Omental fat pad (tissue), 4 donors: ENCODE results near the gene CDT1. TPM values are rescaled to one million over a fixed set of nuclear protein-coding genes. Genes with fewer than 3 reads are reported as not detected.

Experiments
- ATAC-seq: fragments of 150-250 bp; one replicate; pipeline ENCODE4 v1.9.1; 2016; ENCODE audit warnings: mild to moderate bottlenecking, moderate library complexity; ENCODE audit not compliant: low FRiP score
- DNase-seq: peaks from one replicate; pipeline ENCODE4 v3.0.0-alpha.2; 2019; ENCODE audit warnings: low spot score
- CTCF ChIP-seq, 3 donors: fragments of 450-650 bp; IDR thresholded peaks; one replicate each; pipeline ENCODE4 v1.5.1; 2016 to 2017; ENCODE audit warnings: antibody characterized with exemption in 3 of 3, mild to moderate bottlenecking in 3 of 3, moderate library complexity in 2 of 3
- total RNA-seq, 4 donors: library from RNA; depleted of rRNA; stranded (reverse); fragments of >200 nt; gene quantifications; one replicate each; pipeline ENCODE4 v1.1.0, GENCODE V29; 2016

Gene CDT1
- total RNA-seq, 4 donors from 2014 or later, result 0.19 to 3.5 (median 1.6) TPM

- DNase-seq, result no peak
- no peak for TF ChIP-seq CTCF (IDR thresholded peaks at IDR 0.05)
- no peak for ATAC-seq
Observed at GRCh38 chr16:88836791-88837190, 33.2 kb downstream of the CDT1 start.

- no peak for TF ChIP-seq CTCF (IDR thresholded peaks at IDR 0.05)
- no peak for ATAC-seq
- DNase-seq, result no peak
Observed at GRCh38 chr16:88837806-88838205, 34.2 kb downstream of the CDT1 start.

DNA sequence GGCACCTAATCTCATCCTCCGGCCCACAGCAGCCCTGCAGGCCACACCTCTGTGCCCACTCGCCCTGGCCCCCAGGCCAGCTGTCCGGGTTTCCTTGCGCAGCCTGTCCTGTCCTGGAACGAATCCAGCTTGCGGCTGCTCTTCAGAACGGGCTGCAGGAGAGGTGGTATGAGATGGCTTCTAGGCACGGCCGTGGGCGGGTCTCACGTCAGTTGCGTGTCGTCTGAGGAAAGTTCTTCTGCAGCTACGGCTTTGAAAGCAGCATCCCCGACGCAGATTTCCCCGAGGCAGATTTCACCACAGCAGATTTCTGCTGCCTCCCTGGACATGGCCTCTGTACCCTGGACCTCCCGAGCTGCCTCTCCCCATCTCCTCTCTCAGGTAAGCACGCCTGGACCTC is 35.0 kb downstream of the CDT1 start:
- DNase-seq, result no peak
- no peak for TF ChIP-seq CTCF (IDR thresholded peaks at IDR 0.05)
- ATAC-seq, result no peak

DNA sequence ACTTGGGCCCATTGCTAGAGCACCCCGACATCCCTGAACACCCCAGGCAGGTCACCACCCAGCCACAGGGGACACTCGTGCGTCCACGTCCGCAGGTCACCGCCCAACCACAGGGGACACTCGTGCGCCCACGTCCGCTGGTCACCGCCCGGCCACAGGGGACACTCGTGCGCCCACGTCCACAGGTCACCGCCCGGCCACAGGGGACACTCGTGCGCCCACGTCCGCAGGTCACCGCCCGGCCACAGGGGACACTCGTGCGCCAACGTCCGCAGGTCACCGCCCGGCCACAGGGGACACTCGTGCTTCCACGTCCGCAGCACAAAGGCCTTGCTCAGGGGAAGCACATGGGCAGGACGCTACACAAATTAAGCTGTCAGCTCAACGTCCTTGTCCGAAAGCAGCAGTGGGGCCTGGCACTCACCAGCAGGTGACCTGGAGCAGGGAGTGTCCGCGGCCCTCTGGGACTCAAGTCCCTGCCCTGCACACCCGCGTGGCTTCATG is 35.5 kb downstream of the CDT1 start:
- ATAC-seq (no peak), DNase-seq (no peak)
- no peak for TF ChIP-seq CTCF (IDR thresholded peaks at IDR 0.05)

DNA sequence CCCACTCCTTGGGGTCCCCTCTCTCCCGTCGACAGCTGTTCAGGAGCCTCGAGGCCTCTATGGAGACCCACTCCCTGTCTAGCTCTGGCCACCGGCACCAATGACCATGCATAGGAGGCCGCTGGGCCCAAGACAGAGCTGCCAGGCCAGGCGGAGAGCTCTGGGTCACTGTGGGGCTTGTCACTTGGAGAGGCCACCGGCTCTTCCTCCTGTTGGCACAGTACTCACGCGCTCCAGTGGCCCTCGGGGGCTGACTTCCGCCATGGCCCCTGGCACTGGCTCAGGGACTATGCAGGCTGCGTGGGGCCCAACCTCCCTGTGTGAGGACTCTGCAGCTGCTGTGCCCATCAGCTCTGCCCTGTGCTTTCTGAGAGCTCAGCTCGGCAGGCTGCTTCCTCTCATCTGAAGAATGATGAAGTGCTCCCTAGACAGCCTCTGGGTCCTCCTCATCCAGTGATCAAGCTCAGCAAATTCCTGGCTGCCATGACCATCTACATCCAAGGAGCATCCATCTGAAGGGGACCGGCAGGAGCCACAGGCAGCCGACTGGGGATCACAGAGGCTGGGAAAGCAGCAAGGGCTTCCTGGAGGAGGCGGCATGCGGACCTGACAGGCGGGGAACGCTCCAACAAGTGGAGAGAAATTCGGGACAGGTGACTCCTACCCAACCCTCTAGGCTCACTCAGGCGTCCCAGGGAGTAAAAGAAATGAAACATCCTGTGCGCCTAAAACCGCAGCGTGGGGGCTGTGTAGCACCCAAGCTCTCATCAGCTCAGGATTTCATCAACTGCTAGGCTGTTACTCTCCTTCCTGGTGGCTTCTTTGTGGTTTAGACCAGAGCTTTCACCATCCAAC is 36.4 kb downstream of the CDT1 start:
- DNase-seq (no peak), ATAC-seq (no peak)
- no peak for TF ChIP-seq CTCF (IDR thresholded peaks at IDR 0.05)

GRCh38 chr16:88840600-88841215 is 37.1 kb downstream of the CDT1 start:
- DNase-seq, result no peak
- no peak for TF ChIP-seq CTCF (IDR thresholded peaks at IDR 0.05)
- no peak for ATAC-seq
